Smooth muscle cell (in vitro differentiated cells): ENCODE data around the gene KHDC1. TPM values are rescaled to one million over a fixed set of nuclear protein-coding genes. Genes with fewer than 3 reads are reported as not detected.

Source experiments
- DNase-seq: peaks from one replicate; lab custom pipeline; 2025; ENCODE audit not compliant: unreplicated experiment; lab: John Stamatoyannopoulos, UW
- H2AFZ ChIP-seq: fragments of 200-600 bp; sonication (generic); 2 replicates; pipeline ENCODE4 v1.6.0; 2016; ENCODE audit warnings: antibody characterized with exemption, low read depth, mild to moderate bottlenecking
- H3F3A ChIP-seq: fragments of 200-600 bp; sonication (generic); 2 replicates; pipeline ENCODE4 v1.6.0; 2017; ENCODE audit warnings: antibody characterized with exemption, low read depth
- H3K27ac ChIP-seq: fragments of 200-600 bp; sonication (generic); 2 replicates; pipeline ENCODE4 v1.5.1; 2016; ENCODE audit warnings: low read depth, mild to moderate bottlenecking
- H3K27me3 ChIP-seq: fragments of 200-600 bp; sonication (generic); 2 replicates; pipeline ENCODE4 v1.6.1; 2016; ENCODE audit warnings: low read depth, mild to moderate bottlenecking
- H3K36me3 ChIP-seq: fragments of 200-600 bp; sonication (generic); 2 replicates; pipeline ENCODE4 v1.5.1; 2016; ENCODE audit warnings: low read depth
- H3K4me1 ChIP-seq: fragments of 200-600 bp; sonication (generic); 2 replicates; pipeline ENCODE4 v1.5.1; 2016; ENCODE audit warnings: low read depth
- H3K4me2 ChIP-seq: fragments of 200-600 bp; sonication (generic); 2 replicates; pipeline ENCODE4 v1.6.0; 2016; ENCODE audit warnings: mild to moderate bottlenecking
- H3K4me3 ChIP-seq: fragments of 200-600 bp; sonication (generic); 2 replicates; pipeline ENCODE4 v1.5.1; 2016; ENCODE audit warnings: mild to moderate bottlenecking
- H3K79me2 ChIP-seq: fragments of 200-600 bp; sonication (generic); 2 replicates; pipeline ENCODE4 v1.6.0; 2016; ENCODE audit warnings: low read depth, mild to moderate bottlenecking
- H3K9ac ChIP-seq: fragments of 200-600 bp; sonication (generic); 2 replicates; pipeline ENCODE4 v1.6.0; 2016; ENCODE audit warnings: low read depth
- H3K9me3 ChIP-seq: fragments of 200-600 bp; sonication (generic); replicated peaks from 2 replicates; pipeline ENCODE4 v1.5.1; 2016; ENCODE audit warnings: low read depth
- H4K20me1 ChIP-seq: fragments of 200-600 bp; sonication (generic); 2 replicates; pipeline ENCODE4 v1.6.0; 2016; ENCODE audit warnings: low read depth
- WGBS: methylation state at CpG from one replicate; pipeline ENCODE4 v1.1.7; 2016; ENCODE audit warnings: low lambda C conversion rate; 5-methylcytosine and 5-hydroxymethylcytosine counted together
- polyA plus RNA-seq: library from polyadenylated mRNA; unstranded; fragments of >200 nt; fragmentation: Nextera tagmentation; extraction: Ambion mirVana; gene quantifications from 2 replicates; pipeline ENCODE4 v1.2.1, GENCODE V29; 2016
- total RNA-seq: library from RNA; depleted of rRNA; stranded (reverse); fragments of >200 nt; gene quantifications from 2 replicates; pipeline ENCODE4 v1.2.3, GENCODE V29; 2014
- TF ChIP-seq, protein P1 (sequence below): fragments of 200-600 bp; sonication (generic); IDR thresholded peaks from 2 replicates; pipeline ENCODE4 v1.5.1; 2017; ENCODE audit warnings: borderline replicate concordance, mild to moderate bottlenecking, antibody characterized with exemption; ENCODE audit not compliant: insufficient read depth, poor library complexity, severe bottlenecking

The KHDC1 gene
- total and polyA plus RNA-seq, 2 experiments from 2014 or later = 1.6 to 8.0 TPM

DNA sequence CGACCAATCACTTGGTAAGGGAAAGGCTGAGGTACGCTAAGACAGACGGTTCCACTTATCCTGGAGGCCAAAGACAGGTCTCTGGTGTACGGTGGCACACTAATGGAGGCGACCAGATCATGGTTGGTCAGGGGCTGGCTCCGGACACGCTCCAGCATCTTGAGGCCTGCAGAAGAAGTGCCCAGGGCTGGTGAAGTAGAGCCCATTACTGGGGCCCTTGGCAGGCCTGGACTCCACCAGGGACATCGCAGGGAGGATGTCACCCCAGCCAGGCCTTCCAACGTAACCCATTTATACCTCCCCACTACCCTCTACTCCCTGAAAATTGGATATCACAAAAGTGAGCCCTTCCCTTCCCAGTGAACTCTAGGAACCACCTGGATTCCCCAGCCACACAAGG lies 53.9 kb downstream of the KHDC1 start:
- H3K27me3 ChIP-seq = no peaks in the 10 kb centered on the region
- no peak overlapping the region for H3K27ac ChIP-seq
- no peaks in the 10 kb centered on the region for H4K20me1 ChIP-seq
- no peak overlapping the region for H3K4me2 ChIP-seq
- no peak overlapping the region for H2AFZ ChIP-seq
- DNase-seq = no peak
- no peaks in the 10 kb centered on the region for H3F3A ChIP-seq
- WGBS = 92% methylated on average over 9 of the region's 9 CpGs
- no peak overlapping the region for H3K9ac ChIP-seq
- no peaks in the 10 kb centered on the region for H3K4me1 ChIP-seq
- H3K4me3 ChIP-seq = no peak overlapping the region
- no peaks in the 10 kb centered on the region for H3K36me3 ChIP-seq
- H3K9me3 ChIP-seq = no peaks in the 10 kb centered on the region
- H3K79me2 ChIP-seq = no peaks in the 10 kb centered on the region
- TF ChIP-seq, protein P1, sequence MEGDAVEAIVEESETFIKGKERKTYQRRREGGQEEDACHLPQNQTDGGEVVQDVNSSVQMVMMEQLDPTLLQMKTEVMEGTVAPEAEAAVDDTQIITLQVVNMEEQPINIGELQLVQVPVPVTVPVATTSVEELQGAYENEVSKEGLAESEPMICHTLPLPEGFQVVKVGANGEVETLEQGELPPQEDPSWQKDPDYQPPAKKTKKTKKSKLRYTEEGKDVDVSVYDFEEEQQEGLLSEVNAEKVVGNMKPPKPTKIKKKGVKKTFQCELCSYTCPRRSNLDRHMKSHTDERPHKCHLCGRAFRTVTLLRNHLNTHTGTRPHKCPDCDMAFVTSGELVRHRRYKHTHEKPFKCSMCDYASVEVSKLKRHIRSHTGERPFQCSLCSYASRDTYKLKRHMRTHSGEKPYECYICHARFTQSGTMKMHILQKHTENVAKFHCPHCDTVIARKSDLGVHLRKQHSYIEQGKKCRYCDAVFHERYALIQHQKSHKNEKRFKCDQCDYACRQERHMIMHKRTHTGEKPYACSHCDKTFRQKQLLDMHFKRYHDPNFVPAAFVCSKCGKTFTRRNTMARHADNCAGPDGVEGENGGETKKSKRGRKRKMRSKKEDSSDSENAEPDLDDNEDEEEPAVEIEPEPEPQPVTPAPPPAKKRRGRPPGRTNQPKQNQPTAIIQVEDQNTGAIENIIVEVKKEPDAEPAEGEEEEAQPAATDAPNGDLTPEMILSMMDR = no peak

DNA sequence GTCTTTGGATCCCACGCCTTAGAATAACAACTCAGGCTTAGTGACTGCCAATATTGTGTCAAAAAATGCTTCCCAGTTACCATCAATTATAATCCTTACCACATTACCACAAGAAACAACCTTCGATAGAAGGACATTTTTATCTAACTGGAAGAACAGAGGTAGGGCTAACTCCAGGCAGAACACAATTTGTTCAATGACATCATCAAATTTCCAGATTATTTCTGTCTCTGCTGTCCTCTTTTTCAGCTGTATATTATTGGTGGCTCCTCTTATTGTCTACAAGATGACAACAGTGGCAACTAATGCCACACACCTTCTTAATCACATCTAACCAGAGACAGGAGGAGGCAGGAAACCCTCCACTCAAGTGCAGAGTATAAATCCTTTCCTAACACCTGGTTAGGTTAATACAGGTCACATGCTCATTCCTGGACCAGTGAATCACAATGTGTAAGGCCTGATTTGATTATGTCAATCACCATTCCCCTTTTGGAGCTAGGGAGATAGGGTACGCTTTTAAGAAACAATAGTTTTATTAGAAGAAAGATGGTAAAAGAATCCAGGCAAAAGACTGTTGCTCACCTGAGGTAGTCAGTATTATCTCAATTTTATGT lies 55.7 kb downstream of the KHDC1 start:
- Histone ChIP-seq H3K4me2 (no peak overlapping the region), H2AFZ (no peak overlapping the region), H3K36me3 (no peaks in the 10 kb centered on the region), H3F3A (no peaks in the 10 kb centered on the region), H3K9me3 (no peaks in the 10 kb centered on the region), H3K27ac (no peak overlapping the region), H3K79me2 (no peaks in the 10 kb centered on the region), H3K4me3 (no peak overlapping the region), H4K20me1 (no peaks in the 10 kb centered on the region), H3K9ac (no peak overlapping the region), H3K27me3 (no peaks in the 10 kb centered on the region), H3K4me1 (no peaks in the 10 kb centered on the region)
- DNase-seq = no peak
- TF ChIP-seq, protein P1 = no peak
- WGBS = 88% methylated on average over 3 of the region's 3 CpGs

DNA sequence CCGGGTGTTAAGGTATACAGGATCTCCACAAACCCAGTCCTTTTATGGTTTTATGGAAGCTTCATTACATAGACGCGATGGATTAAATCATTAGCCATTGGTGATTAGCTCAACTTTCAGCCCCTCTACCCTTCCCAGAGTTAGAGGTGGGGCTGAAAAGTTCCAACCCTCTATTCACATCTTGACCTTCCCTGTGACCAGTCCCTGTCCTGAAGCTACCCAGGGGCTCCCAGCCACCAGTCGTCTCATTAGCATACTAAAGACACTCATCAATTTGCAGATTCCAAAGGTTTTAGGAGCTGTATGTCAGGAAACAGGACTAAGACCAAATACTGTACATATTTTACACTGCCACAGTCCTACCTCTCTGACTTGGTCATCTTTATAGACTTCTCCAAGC lies 58.7 kb downstream of the KHDC1 start:
- no peak for DNase-seq
- Histone ChIP-seq H3K36me3 (no peaks in the 10 kb centered on the region), H4K20me1 (no peaks in the 10 kb centered on the region), H2AFZ (no peak overlapping the region), H3K4me2 (no peak overlapping the region), H3K4me3 (no peak overlapping the region), H3K79me2 (no peaks in the 10 kb centered on the region), H3K27ac (no peak overlapping the region), H3K4me1 (no peaks in the 10 kb centered on the region), H3K9me3 (no peaks in the 10 kb centered on the region), H3F3A (no peaks in the 10 kb centered on the region), H3K9ac (no peak overlapping the region), H3K27me3 (no peaks in the 10 kb centered on the region)
- WGBS = 83% methylated on average over 4 of the region's 4 CpGs
- TF ChIP-seq, protein P1 = no peak

DNA sequence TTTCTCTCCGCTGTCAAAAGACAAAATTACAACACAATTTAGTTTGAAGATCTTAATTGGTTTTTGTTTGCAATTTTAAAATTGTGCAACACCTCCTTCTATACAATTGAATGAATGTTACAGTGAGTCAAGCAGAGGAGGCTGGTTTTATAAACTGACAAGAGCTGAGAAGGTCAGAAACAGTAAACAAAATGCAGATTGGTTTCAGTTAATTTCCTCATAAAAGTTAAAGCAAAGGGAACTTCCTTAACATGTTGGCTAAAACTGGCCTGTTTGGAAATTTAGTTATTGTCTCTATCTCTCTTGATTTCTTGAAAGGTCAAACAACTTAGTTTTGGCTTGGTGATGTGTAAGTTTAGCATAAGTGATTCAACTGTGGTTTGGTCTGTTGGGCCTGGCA lies 59.9 kb downstream of the KHDC1 start:
- Histone ChIP-seq H3K4me2 (no peak overlapping the region), H3K9ac (no peak overlapping the region), H3K9me3 (no peaks in the 10 kb centered on the region), H3K27ac (no peak overlapping the region), H4K20me1 (no peaks in the 10 kb centered on the region), H3K27me3 (no peaks in the 10 kb centered on the region), H3K36me3 (no peaks in the 10 kb centered on the region), H3F3A (no peaks in the 10 kb centered on the region), H3K4me1 (no peaks in the 10 kb centered on the region), H3K79me2 (no peaks in the 10 kb centered on the region), H2AFZ (no peak overlapping the region), H3K4me3 (no peak overlapping the region)
- 61% methylated on average over 1 of the region's 1 CpG for WGBS
- TF ChIP-seq, protein P1 = no peak
- DNase-seq = no peak
